GM13977 (cell line): ENCODE measurements around the gene KCNQ1.

Experiments
- DNase-seq: peaks from one replicate; pipeline ENCODE4 v3.0.0; 2012; ENCODE audit warnings: low spot score
- in situ Hi-C: fragments of 300-500 bp; cut with MboI; formaldehyde crosslinking; loops from one replicate; pipeline ENCODE4 v1.12.0; 2022; ENCODE audit warnings: low sequenced_read_pairs, low pct_unique_long_range_greater_than_20kb, mixed read lengths, inconsistent platforms; ENCODE audit not compliant: unreplicated experiment
- TF ChIP-seq, protein P1 (sequence below): IDR thresholded peaks from 2 replicates; pipeline ENCODE4 v1.5.1; 2012; ENCODE audit warnings: mild to moderate bottlenecking, control low read depth; ENCODE audit not compliant: insufficient read depth; ENCODE audit errors: extremely low read depth, missing control alignments

Gene KCNQ1

DNA sequence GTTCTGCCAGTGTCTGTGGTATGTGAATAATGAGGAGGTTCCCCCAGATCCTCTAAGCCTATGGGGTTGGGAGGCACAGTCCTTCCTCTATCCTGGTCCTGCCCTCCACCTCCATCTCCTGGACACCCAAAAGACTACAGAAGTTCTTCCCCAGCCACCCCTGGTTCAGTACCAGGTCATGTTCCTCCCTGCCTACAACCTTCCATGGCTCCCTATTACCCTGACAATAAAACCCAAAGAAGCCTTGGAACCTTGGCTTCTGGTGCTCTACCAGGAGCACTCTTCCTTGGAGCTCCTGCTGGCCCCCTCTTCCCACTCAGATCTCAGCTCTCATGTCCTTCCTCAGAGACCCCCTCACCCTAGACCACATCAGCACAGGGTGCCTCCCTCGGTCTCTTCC is 13.4 kb upstream of the KCNQ1 start:
- no peak for DNase-seq
- in situ Hi-C loops = no loop called here
- TF ChIP-seq, protein P1, sequence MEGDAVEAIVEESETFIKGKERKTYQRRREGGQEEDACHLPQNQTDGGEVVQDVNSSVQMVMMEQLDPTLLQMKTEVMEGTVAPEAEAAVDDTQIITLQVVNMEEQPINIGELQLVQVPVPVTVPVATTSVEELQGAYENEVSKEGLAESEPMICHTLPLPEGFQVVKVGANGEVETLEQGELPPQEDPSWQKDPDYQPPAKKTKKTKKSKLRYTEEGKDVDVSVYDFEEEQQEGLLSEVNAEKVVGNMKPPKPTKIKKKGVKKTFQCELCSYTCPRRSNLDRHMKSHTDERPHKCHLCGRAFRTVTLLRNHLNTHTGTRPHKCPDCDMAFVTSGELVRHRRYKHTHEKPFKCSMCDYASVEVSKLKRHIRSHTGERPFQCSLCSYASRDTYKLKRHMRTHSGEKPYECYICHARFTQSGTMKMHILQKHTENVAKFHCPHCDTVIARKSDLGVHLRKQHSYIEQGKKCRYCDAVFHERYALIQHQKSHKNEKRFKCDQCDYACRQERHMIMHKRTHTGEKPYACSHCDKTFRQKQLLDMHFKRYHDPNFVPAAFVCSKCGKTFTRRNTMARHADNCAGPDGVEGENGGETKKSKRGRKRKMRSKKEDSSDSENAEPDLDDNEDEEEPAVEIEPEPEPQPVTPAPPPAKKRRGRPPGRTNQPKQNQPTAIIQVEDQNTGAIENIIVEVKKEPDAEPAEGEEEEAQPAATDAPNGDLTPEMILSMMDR = no peak

DNA sequence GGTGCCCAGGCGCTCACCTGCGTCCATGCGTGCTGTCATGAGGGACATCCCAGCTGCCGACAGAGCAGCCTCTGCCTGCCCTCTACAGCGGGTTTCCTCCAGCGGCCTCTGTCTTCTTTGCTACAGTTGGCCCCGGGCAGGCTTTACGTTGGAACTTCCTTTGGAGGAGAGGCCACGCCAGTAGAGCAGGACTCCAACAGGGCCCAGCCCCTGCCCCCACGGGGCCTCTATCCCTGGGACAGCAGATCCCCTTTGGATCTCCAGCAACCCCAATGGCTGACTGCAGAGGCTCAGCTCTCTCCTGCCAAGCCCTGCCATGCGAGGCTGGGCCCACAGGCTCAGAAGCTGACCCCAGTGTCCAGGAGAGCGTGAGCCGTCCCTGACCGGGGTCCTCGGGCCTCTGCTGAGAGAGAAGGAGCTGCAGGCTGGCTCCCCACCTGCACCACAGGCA is 12.6 kb upstream of the KCNQ1 start:
- in situ Hi-C loops = no loop called here
- DNase-seq = no peak
- TF ChIP-seq, protein P1 = no peak

DNA sequence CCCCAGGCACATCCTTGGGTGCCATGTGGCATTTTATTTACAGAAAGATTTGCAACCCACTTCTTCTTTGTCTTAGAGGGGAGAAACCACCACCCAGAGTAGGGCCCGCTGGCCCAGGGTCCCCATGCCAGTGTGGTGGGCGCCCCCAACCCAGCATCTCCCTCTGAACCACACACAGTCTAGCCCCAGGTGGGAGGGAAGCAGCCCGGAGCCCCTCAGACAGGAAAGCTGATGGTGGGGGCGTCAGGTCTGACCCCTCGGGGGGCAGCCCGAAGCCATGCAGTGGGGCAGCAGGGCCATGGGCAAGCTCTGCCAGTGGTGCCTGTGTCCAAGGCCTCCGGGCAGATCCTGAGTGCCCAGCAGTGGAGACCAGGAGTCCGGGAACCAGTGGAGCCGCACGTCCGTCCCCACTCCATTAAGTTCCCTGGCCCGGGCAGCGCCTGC is 12.2 kb upstream of the KCNQ1 start:
- DNase-seq = no peak
- in situ Hi-C loops = no loop called here
- TF ChIP-seq, protein P1 = no peak

DNA sequence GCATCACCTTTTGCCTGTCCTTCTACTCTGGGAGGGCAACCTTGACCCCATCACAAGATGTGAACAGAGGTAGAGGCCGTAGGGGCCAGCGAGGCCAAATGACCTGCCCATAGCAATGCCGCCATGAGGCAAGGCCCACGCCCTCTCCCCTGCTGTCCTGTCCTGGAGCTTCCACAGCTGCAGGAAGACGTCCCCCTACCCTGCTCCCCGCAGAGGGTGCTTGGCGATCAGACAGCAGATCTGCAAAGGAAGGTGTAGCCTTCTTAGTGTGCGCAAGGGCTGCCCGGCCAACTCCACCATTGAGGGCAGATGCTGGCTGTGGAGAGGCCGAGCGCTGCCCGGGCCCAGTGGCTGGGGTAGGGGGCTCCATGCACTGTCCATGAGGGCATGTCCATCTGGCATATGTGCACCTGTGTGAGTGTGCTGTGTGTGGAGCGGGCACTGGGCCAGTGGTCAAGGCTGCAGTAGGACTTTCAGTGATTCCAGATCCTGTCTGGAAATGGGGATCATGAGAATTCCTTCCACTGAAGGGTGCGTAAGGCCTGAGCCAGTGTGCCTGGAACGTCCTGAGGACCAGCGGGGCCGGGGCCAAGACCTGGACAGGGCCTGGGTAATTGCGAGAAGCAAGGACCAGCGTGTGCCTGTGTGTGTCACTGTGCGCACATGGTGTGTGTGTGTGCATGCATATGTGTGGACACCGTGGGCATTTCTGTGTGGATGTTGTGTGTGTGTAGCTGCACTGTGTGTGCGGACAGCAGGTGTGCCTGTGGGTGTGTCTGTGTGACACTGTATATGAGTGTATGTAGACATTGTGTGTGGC is 11.5 kb upstream of the KCNQ1 start:
- in situ Hi-C loops = no loop called here
- no peak for DNase-seq
- TF ChIP-seq, protein P1 = no peak

DNA sequence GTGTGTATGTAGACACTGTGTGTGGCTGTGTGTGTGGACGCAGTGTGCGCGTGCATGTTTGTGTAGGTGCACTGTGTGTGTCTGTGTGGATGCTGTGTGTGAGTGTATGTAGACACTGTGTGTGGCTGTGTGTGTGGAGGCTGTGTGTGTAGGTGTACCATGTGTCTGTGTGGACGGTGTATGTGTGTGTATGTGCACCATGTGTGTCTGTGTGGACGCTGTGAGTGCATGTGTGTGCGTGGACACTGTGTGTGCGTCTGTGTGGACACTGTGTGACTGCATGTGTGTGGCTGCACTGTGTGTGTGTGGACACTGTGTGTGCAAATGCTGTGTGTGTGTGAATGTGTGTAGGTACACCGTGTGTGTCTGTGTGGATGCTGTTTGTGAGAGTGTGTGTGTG is 10.8 kb upstream of the KCNQ1 start:
- no peak for DNase-seq
- TF ChIP-seq, protein P1 = no peak
- in situ Hi-C loops = no loop called here

GRCh38 chr11:2434506-2435255 is 10.1 kb upstream of the KCNQ1 start:
- TF ChIP-seq, protein P1 = no peak
- no peak for DNase-seq
- in situ Hi-C loops = no loop called here
